ENCODE results near the gene HTR3A.

DNA sequence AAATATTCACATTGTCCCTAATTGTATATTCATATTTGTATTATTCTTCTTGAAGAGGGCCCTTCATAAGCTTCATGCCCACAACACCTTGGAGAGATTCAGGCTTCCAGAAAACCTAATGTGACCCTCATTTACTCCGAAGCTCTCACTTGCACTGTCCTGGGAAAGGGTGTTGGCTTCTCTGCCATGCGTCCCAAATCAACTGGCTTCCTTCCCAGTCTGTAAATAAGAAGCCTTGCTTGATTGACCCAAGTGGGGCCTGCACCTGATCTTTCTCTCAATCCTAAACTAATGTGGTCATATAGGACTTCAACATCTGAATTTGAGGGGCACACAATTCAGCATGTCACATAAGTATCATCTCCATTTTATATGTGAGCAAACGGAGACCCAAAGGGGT is 44.1 kb downstream of the HTR3A start:
- TF ChIP-seq EP300 (IDR thresholded peaks at IDR 0.05) (no peak), CTCF (IDR thresholded peaks at IDR 0.05) (no peak), POLR2A (IDR thresholded peaks at IDR 0.05) (no peak), POLR2AphosphoS5 (IDR thresholded peaks at IDR 0.05) (no peak)
